ENCODE measurements around the gene CCDC78.

DNA sequence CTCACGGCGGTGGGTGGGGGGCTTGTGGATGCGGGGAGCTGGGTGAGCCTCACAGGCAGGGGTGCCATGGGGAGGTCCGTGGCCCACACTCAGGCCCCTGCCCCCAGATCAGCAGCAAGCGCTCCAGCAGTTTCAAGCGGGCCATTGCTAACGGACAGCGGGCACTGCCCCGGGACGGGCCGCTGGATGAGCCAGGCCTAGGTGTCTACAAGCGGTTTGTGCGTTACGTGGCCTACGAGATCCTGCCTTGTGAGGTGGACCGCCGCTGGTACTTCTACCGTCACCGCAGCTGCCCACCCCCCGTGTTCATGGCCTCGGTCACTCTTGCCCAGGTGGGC lies 49.7 kb downstream of the CCDC78 start:
- TF ChIP-seq FOXM1 (IDR thresholded peaks at IDR 0.05; ENCODE audit: borderline replicate concordance) (no peak), BHLHE40 (IDR thresholded peaks at IDR 0.05; ENCODE audit: borderline replicate concordance) (no peak), L3MBTL2 (conservative IDR thresholded peaks at IDR 0.05) (no peak), HDGF (IDR thresholded peaks at IDR 0.05; ENCODE audit: borderline replicate concordance) (no peak), TARDBP (IDR thresholded peaks at IDR 0.05) (no peak), SP1 (IDR thresholded peaks at IDR 0.05) (no peak), ZNF384 (IDR thresholded peaks at IDR 0.05) (no peak), FOXK2 (IDR thresholded peaks at IDR 0.05) (no peak), FOXA1 (IDR thresholded peaks at IDR 0.05) (no peak), SUZ12 (IDR thresholded peaks at IDR 0.05) (no peak)

Measured in HEK293T (cell line).